ENCODE measurements around the gene CYTH1.

The CYTH1 gene

GRCh38 chr17:78653382-78653781, 128.7 kb downstream of the CYTH1 start:
- no peak overlapping the region for H3K27ac ChIP-seq (ENCODE audit: insufficient read depth, low read depth, low read length, poor library complexity, severe bottlenecking)
- H3K9me3 ChIP-seq (ENCODE audit: control insufficient read depth, low read length), result no peaks in the 10 kb centered on the region
- H3K36me3 ChIP-seq (ENCODE audit: control insufficient read depth, insufficient read depth, low read length), result no peaks in the 10 kb centered on the region
- H3K27me3 ChIP-seq (ENCODE audit: control insufficient read depth, insufficient read depth, low read length, poor library complexity, severe bottlenecking), result no peaks in the 10 kb centered on the region
- 94 to 95% methylated on average over 5 of the region's 5 CpGs for WGBS, 2 experiments
- H3K4me3 ChIP-seq (ENCODE audit: insufficient read depth, low read depth, low read length), result no peak overlapping the region
- no peaks in the 10 kb centered on the region for H3K4me1 ChIP-seq (ENCODE audit: control insufficient read depth, insufficient read depth, low read length)

- Histone ChIP-seq H3K9me3 (ENCODE audit: control insufficient read depth, low read length) (no peaks in the 10 kb centered on the region), H3K36me3 (ENCODE audit: control insufficient read depth, insufficient read depth, low read length) (no peaks in the 10 kb centered on the region), H3K4me1 (ENCODE audit: control insufficient read depth, insufficient read depth, low read length) (no peaks in the 10 kb centered on the region), H3K4me3 (ENCODE audit: insufficient read depth, low read depth, low read length) (no peak overlapping the region), H3K27ac (ENCODE audit: insufficient read depth, low read depth, low read length, poor library complexity, severe bottlenecking) (no peak overlapping the region), H3K27me3 (ENCODE audit: control insufficient read depth, insufficient read depth, low read length, poor library complexity, severe bottlenecking) (no peaks in the 10 kb centered on the region)
- 74 to 77% methylated on average over 11 of the region's 11 CpGs for WGBS, 2 experiments
Measured at GRCh38 chr17:78652913-78653312, 129.2 kb downstream of the CYTH1 start.

GRCh38 chr17:78652024-78652423, 130.0 kb downstream of the CYTH1 start:
- no peak overlapping the region for H3K27ac ChIP-seq (ENCODE audit: insufficient read depth, low read depth, low read length, poor library complexity, severe bottlenecking)
- no peaks in the 10 kb centered on the region for H3K27me3 ChIP-seq (ENCODE audit: control insufficient read depth, insufficient read depth, low read length, poor library complexity, severe bottlenecking)
- H3K36me3 ChIP-seq (ENCODE audit: control insufficient read depth, insufficient read depth, low read length), result no peaks in the 10 kb centered on the region
- WGBS, 2 experiments, result 91 to 100% methylated on average over 1 of the region's 1 CpG
- H3K4me3 ChIP-seq (ENCODE audit: insufficient read depth, low read depth, low read length), result no peak overlapping the region
- no peaks in the 10 kb centered on the region for H3K4me1 ChIP-seq (ENCODE audit: control insufficient read depth, insufficient read depth, low read length)
- no peaks in the 10 kb centered on the region for H3K9me3 ChIP-seq (ENCODE audit: control insufficient read depth, low read length)

- 71 to 100% methylated on average over 1 of the region's 1 CpG for WGBS, 2 experiments
- Histone ChIP-seq H3K4me3 (ENCODE audit: insufficient read depth, low read depth, low read length) (no peak overlapping the region), H3K9me3 (ENCODE audit: control insufficient read depth, low read length) (no peaks in the 10 kb centered on the region), H3K36me3 (ENCODE audit: control insufficient read depth, insufficient read depth, low read length) (no peaks in the 10 kb centered on the region), H3K4me1 (ENCODE audit: control insufficient read depth, insufficient read depth, low read length) (no peaks in the 10 kb centered on the region), H3K27ac (ENCODE audit: insufficient read depth, low read depth, low read length, poor library complexity, severe bottlenecking) (no peak overlapping the region), H3K27me3 (ENCODE audit: control insufficient read depth, insufficient read depth, low read length, poor library complexity, severe bottlenecking) (no peaks in the 10 kb centered on the region)
Measured at GRCh38 chr17:78651554-78651953, 130.5 kb downstream of the CYTH1 start.

GRCh38 chr17:78650093-78650715, 131.9 kb downstream of the CYTH1 start:
- H3K27me3 ChIP-seq (ENCODE audit: control insufficient read depth, insufficient read depth, low read length, poor library complexity, severe bottlenecking), result no peaks in the 10 kb centered on the region
- no peaks in the 10 kb centered on the region for H3K9me3 ChIP-seq (ENCODE audit: control insufficient read depth, low read length)
- no peak overlapping the region for H3K27ac ChIP-seq (ENCODE audit: insufficient read depth, low read depth, low read length, poor library complexity, severe bottlenecking)
- WGBS, 2 experiments, result 85 to 88% methylated on average over 10 to 11 of the region's 11 CpGs
- no peaks in the 10 kb centered on the region for H3K4me1 ChIP-seq (ENCODE audit: control insufficient read depth, insufficient read depth, low read length)
- H3K36me3 ChIP-seq (ENCODE audit: control insufficient read depth, insufficient read depth, low read length), result no peaks in the 10 kb centered on the region
- no peak overlapping the region for H3K4me3 ChIP-seq (ENCODE audit: insufficient read depth, low read depth, low read length)

GRCh38 chr17:78648293-78648692, 133.8 kb downstream of the CYTH1 start:
- H3K4me1 ChIP-seq (ENCODE audit: control insufficient read depth, insufficient read depth, low read length), result no peaks in the 10 kb centered on the region
- WGBS, 2 experiments, result 75 to 78% methylated on average over 5 of the region's 5 CpGs
- no peak overlapping the region for H3K27ac ChIP-seq (ENCODE audit: insufficient read depth, low read depth, low read length, poor library complexity, severe bottlenecking)
- H3K27me3 ChIP-seq (ENCODE audit: control insufficient read depth, insufficient read depth, low read length, poor library complexity, severe bottlenecking), result no peaks in the 10 kb centered on the region
- no peak overlapping the region for H3K4me3 ChIP-seq (ENCODE audit: insufficient read depth, low read depth, low read length)
- H3K9me3 ChIP-seq (ENCODE audit: control insufficient read depth, low read length), result no peaks in the 10 kb centered on the region
- H3K36me3 ChIP-seq (ENCODE audit: control insufficient read depth, insufficient read depth, low read length), result no peaks in the 10 kb centered on the region

GRCh38 chr17:78647032-78647431, 135.0 kb downstream of the CYTH1 start:
- no peaks in the 10 kb centered on the region for H3K36me3 ChIP-seq (ENCODE audit: control insufficient read depth, insufficient read depth, low read length)
- 94 to 95% methylated on average over 8 of the region's 8 CpGs for WGBS, 2 experiments

GRCh38 chr17:78645421-78646295, 136.4 kb downstream of the CYTH1 start:
- Histone ChIP-seq H3K27ac (ENCODE audit: insufficient read depth, low read depth, low read length, poor library complexity, severe bottlenecking) (no peak overlapping the region), H3K27me3 (ENCODE audit: control insufficient read depth, insufficient read depth, low read length, poor library complexity, severe bottlenecking) (no peaks in the 10 kb centered on the region), H3K4me1 (ENCODE audit: control insufficient read depth, insufficient read depth, low read length) (no peaks in the 10 kb centered on the region), H3K4me3 (ENCODE audit: insufficient read depth, low read depth, low read length) (no peak overlapping the region), H3K36me3 (ENCODE audit: control insufficient read depth, insufficient read depth, low read length) (no peaks in the 10 kb centered on the region), H3K9me3 (ENCODE audit: control insufficient read depth, low read length) (no peaks in the 10 kb centered on the region)
- WGBS, 2 experiments, result 87 to 89% methylated on average over 30 of the region's 30 CpGs

More at GRCh38 chr17:78647032-78647431, 135.0 kb downstream of the CYTH1 start:
- Histone ChIP-seq H3K27ac (ENCODE audit: insufficient read depth, low read depth, low read length, poor library complexity, severe bottlenecking) (no peak overlapping the region), H3K9me3 (ENCODE audit: control insufficient read depth, low read length) (no peaks in the 10 kb centered on the region), H3K27me3 (ENCODE audit: control insufficient read depth, insufficient read depth, low read length, poor library complexity, severe bottlenecking) (no peaks in the 10 kb centered on the region), H3K4me3 (ENCODE audit: insufficient read depth, low read depth, low read length) (no peak overlapping the region), H3K4me1 (ENCODE audit: control insufficient read depth, insufficient read depth, low read length) (no peaks in the 10 kb centered on the region)

- no peaks in the 10 kb centered on the region for H3K4me1 ChIP-seq (ENCODE audit: control insufficient read depth, insufficient read depth, low read length)
- H3K27me3 ChIP-seq (ENCODE audit: control insufficient read depth, insufficient read depth, low read length, poor library complexity, severe bottlenecking), result no peaks in the 10 kb centered on the region
- WGBS, 2 experiments, result 94 to 96% methylated on average over 14 of the region's 14 CpGs
- no peaks in the 10 kb centered on the region for H3K36me3 ChIP-seq (ENCODE audit: control insufficient read depth, insufficient read depth, low read length)
- no peak overlapping the region for H3K27ac ChIP-seq (ENCODE audit: insufficient read depth, low read depth, low read length, poor library complexity, severe bottlenecking)
- no peak overlapping the region for H3K4me3 ChIP-seq (ENCODE audit: insufficient read depth, low read depth, low read length)
- H3K9me3 ChIP-seq (ENCODE audit: control insufficient read depth, low read length), result no peaks in the 10 kb centered on the region
Measured at GRCh38 chr17:78644931-78645351, 137.1 kb downstream of the CYTH1 start.

GRCh38 chr17:78644224-78644623, 137.8 kb downstream of the CYTH1 start:
- no peak overlapping the region for H3K27ac ChIP-seq (ENCODE audit: insufficient read depth, low read depth, low read length, poor library complexity, severe bottlenecking)
- H3K27me3 ChIP-seq (ENCODE audit: control insufficient read depth, insufficient read depth, low read length, poor library complexity, severe bottlenecking), result no peaks in the 10 kb centered on the region
- H3K4me3 ChIP-seq (ENCODE audit: insufficient read depth, low read depth, low read length), result no peak overlapping the region
- H3K9me3 ChIP-seq (ENCODE audit: control insufficient read depth, low read length), result no peaks in the 10 kb centered on the region
- H3K4me1 ChIP-seq (ENCODE audit: control insufficient read depth, insufficient read depth, low read length), result no peaks in the 10 kb centered on the region
- 72 to 73% methylated on average over 8 of the region's 8 CpGs for WGBS, 2 experiments
- no peaks in the 10 kb centered on the region for H3K36me3 ChIP-seq (ENCODE audit: control insufficient read depth, insufficient read depth, low read length)

All from ectodermal cell (in vitro differentiated cells).